Endothelial cell of umbilical vein (primary cell): ENCODE data around the gene SUV39H2. TPM values are rescaled to one million over a fixed set of nuclear protein-coding genes. Genes with fewer than 3 reads are reported as not detected.

ENCODE experiments used
- BruUV-seq: library from RNA; stranded (reverse); fragments of 400-500 nt; replicated peaks from 2 replicates; lab custom pipeline; 2021; lab: Mats Ljungman, UMichigan
- CTCF ChIA-PET: fragments of 300-600, 350-600 bp; sonication (Branson Sonifier 250); formaldehyde crosslinking; loops from one replicate; lab custom pipeline; 2021; ENCODE audit warnings: antibody characterized with exemption, inconsistent platforms; lab: Charles Lee
- POLR2A ChIA-PET: fragments of 300-600, 350-600 bp; sonication (Branson Sonifier 250); formaldehyde crosslinking; loops from one replicate; lab custom pipeline; 2021; ENCODE audit warnings: antibody characterized with exemption, inconsistent platforms; lab: Charles Lee
- DNase-seq: peaks from one replicate; pipeline ENCODE4 v3.0.0-alpha.2; 2011; ENCODE audit warnings: low read depth, low spot score
- FAIRE-seq: peaks from 2 replicates; lab custom pipeline; 2011; peaks lifted over from hg19 to GRCh38; lab: Jason Lieb, UNC
- H2AFZ ChIP-seq: 2 replicates; pipeline ENCODE4 v1.6.0; 2012; ENCODE audit warnings: low read depth, low read length, control low read depth, inconsistent platforms
- H3K27ac ChIP-seq: 2 replicates; pipeline ENCODE4 v1.5.1; 2011; ENCODE audit warnings: low read depth, mild to moderate bottlenecking, control low read depth, low read length, moderate library complexity; ENCODE audit not compliant: insufficient read depth
- H3K27me3 ChIP-seq, 2 experiments: 2 replicates each; pipeline versions ENCODE4 v1.6.0 to v1.6.1; 2011; ENCODE audit warnings: low read length in 2 of 2, mixed read lengths in 1 of 2; ENCODE audit not compliant: control insufficient read depth in 2 of 2, insufficient read depth in 2 of 2
- H3K36me3 ChIP-seq, 2 experiments: 2 replicates in 1 of 2; 3 replicates in 1 of 2; pipeline ENCODE4 v1.5.1; 2011; ENCODE audit warnings: low read length in 2 of 2, mild to moderate bottlenecking in 1 of 2, moderate library complexity in 1 of 2; ENCODE audit not compliant: control insufficient read depth in 2 of 2, insufficient read depth in 2 of 2; ENCODE audit errors: extremely low read depth in 1 of 2
- H3K4me1 ChIP-seq: 3 replicates; pipeline ENCODE4 v1.5.1; 2011; ENCODE audit warnings: mild to moderate bottlenecking, low read length; ENCODE audit not compliant: control insufficient read depth, insufficient read depth; ENCODE audit errors: extremely low read depth
- H3K4me2 ChIP-seq: 2 replicates; pipeline ENCODE4 v1.6.1; 2011; ENCODE audit warnings: low read length, control low read depth, mixed read lengths; ENCODE audit not compliant: insufficient read depth
- H3K4me3 ChIP-seq, 3 experiments: fragments of 200-600 bp in 1 of 3; sonication (generic), shearing (Covaris generic) in 1 of 3; replicated peaks in 1 of 3; 2 replicates each; pipeline ENCODE4 v1.5.1; 2011 to 2016; ENCODE audit warnings: control low read depth in 3 of 3, low read length in 3 of 3, mild to moderate bottlenecking in 2 of 3, inconsistent platforms in 1 of 3, low read depth in 1 of 3, moderate library complexity in 1 of 3; ENCODE audit not compliant: insufficient read depth in 1 of 3
- H3K79me2 ChIP-seq: 2 replicates; pipeline ENCODE4 v1.6.0; 2012; ENCODE audit warnings: low read length, inconsistent platforms; ENCODE audit not compliant: control insufficient read depth, insufficient read depth
- H3K9ac ChIP-seq: replicated peaks from 2 replicates; pipeline ENCODE3; 2011; ENCODE audit warnings: low read length, control low read depth; ENCODE audit not compliant: insufficient read depth; ENCODE audit errors: extremely low read depth
- H3K9me1 ChIP-seq: replicated peaks from 3 replicates; pipeline ENCODE4 v1.6.0; 2011; ENCODE audit warnings: mild to moderate bottlenecking, low read length; ENCODE audit not compliant: control insufficient read depth, insufficient read depth; ENCODE audit errors: extremely low read depth
- H3K9me3 ChIP-seq: replicated peaks from 2 replicates; pipeline ENCODE4 v1.5.1; 2012; ENCODE audit warnings: low read length, inconsistent platforms; ENCODE audit not compliant: control insufficient read depth, insufficient read depth
- H4K20me1 ChIP-seq: replicated peaks from 2 replicates; pipeline ENCODE3; 2011; ENCODE audit warnings: mild to moderate bottlenecking, low read length; ENCODE audit not compliant: control insufficient read depth, insufficient read depth; ENCODE audit errors: extremely low read depth
- EZH2 ChIP-seq: IDR thresholded peaks from 2 replicates; pipeline ENCODE4 v1.6.1; 2012; ENCODE audit warnings: borderline replicate concordance, low read depth, mild to moderate bottlenecking, moderate library complexity, low read length, inconsistent platforms; ENCODE audit not compliant: severe bottlenecking
- FOS ChIP-seq: IDR thresholded peaks from 2 replicates; pipeline ENCODE4 v1.6.1; 2011; ENCODE audit warnings: mild to moderate bottlenecking, low read length, moderate library complexity, borderline replicate concordance; ENCODE audit not compliant: insufficient read depth
- GATA2 ChIP-seq: IDR thresholded peaks from 2 replicates; pipeline ENCODE4 v1.7.0; 2011; ENCODE audit warnings: low read depth, mild to moderate bottlenecking, moderate library complexity, mixed read lengths, low read length; ENCODE audit not compliant: insufficient read length, insufficient read depth
- JUN ChIP-seq: IDR thresholded peaks from 2 replicates; pipeline ENCODE4 v1.6.1; 2011; ENCODE audit warnings: borderline replicate concordance, low read depth; ENCODE audit not compliant: insufficient read length, insufficient read depth
- MAX ChIP-seq: IDR thresholded peaks from 2 replicates; pipeline ENCODE4 v1.6.1; 2011; ENCODE audit not compliant: insufficient read depth, insufficient read length
- MYC ChIP-seq: IDR thresholded peaks from one replicate; pipeline ENCODE4 v1.6.1; 2011; ENCODE audit warnings: mild to moderate bottlenecking, low read depth, low read length
- POLR2A ChIP-seq: IDR thresholded peaks from 2 replicates; pipeline ENCODE4 v1.6.1; 2012; ENCODE audit warnings: low read depth, mild to moderate bottlenecking, control low read depth, low read length
- POLR2AphosphoS5 ChIP-seq: IDR thresholded peaks from 2 replicates; pipeline ENCODE4 v1.6.1; 2012; ENCODE audit warnings: low read depth, mild to moderate bottlenecking, control low read depth, low read length, moderate library complexity; ENCODE audit not compliant: insufficient read depth
- dilution Hi-C: fragments of 300-500 bp; cut with MboI; formaldehyde crosslinking; loops from one replicate; pipeline ENCODE4 v1.15.0; 2019; ENCODE audit warnings: low sequenced_read_pairs; ENCODE audit not compliant: extremely low pct_ligation_motif_present
- intact Hi-C: fragments of 100-400 bp; cut with micrococcal nuclease; formaldehyde crosslinking; loops from one replicate; pipeline ENCODE4 v1.10.0; 2022
- polyA plus RNA-seq, 4 experiments: library from polyadenylated mRNA; depleted of rRNA in 3 of 4; stranded (reverse) in 3 of 4; unstranded in 1 of 4; fragments of >200 nt; gene quantifications; 2 replicates each; pipeline versions ENCODE4 v1.2.1 to v1.2.3, GENCODE V29; 2011 to 2012; ENCODE audit warnings: missing spikeins in 1 of 4
- total RNA-seq: library from RNA; stranded (reverse); gene quantifications from 2 replicates; pipeline ENCODE4 v1.2.3, GENCODE V29; 2021
- TF ChIP-seq, protein P1 (sequence below), 2 donors: IDR thresholded peaks; 1 replicate in 1 of 2; 2 replicates in 1 of 2; pipeline ENCODE4 v1.5.1; 2011; ENCODE audit warnings: low read length in 2 of 2, mild to moderate bottlenecking in 2 of 2, moderate library complexity in 2 of 2, control low read depth in 1 of 2, inconsistent platforms in 1 of 2, low read depth in 1 of 2; ENCODE audit not compliant: insufficient read depth in 1 of 2; ENCODE audit errors: extremely low read depth in 1 of 2

SUV39H2 gene
- total and polyA plus RNA-seq, 2 donors (not counting 3 experiments of a cell fraction or from before 2014, with no cell fraction given), result 5.7 to 29.9 TPM

- BruUV-seq, result no TSS peak
- dilution Hi-C loops, result no loop called here
- no peaks in the 10 kb centered on the region for H3K9me3 ChIP-seq
- no peak for TF ChIP-seq GATA2
- TF ChIP-seq FOS, result no peak
- no peak for TF ChIP-seq POLR2AphosphoS5
- TF ChIP-seq MAX, result no peak
- TF ChIP-seq MYC, result no peak
- TF ChIP-seq, protein P1, sequence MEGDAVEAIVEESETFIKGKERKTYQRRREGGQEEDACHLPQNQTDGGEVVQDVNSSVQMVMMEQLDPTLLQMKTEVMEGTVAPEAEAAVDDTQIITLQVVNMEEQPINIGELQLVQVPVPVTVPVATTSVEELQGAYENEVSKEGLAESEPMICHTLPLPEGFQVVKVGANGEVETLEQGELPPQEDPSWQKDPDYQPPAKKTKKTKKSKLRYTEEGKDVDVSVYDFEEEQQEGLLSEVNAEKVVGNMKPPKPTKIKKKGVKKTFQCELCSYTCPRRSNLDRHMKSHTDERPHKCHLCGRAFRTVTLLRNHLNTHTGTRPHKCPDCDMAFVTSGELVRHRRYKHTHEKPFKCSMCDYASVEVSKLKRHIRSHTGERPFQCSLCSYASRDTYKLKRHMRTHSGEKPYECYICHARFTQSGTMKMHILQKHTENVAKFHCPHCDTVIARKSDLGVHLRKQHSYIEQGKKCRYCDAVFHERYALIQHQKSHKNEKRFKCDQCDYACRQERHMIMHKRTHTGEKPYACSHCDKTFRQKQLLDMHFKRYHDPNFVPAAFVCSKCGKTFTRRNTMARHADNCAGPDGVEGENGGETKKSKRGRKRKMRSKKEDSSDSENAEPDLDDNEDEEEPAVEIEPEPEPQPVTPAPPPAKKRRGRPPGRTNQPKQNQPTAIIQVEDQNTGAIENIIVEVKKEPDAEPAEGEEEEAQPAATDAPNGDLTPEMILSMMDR (IDR thresholded peaks at IDR 0.05; ENCODE audit: extremely low read depth in 1 of 2, insufficient read depth in 1 of 2, low read depth in 1 of 2, low read length in 2 of 2), result no peak
- no peak for TF ChIP-seq EZH2
- no peak for TF ChIP-seq POLR2A
- no peak for TF ChIP-seq JUN
- no peak overlapping the region for H2AFZ ChIP-seq
- H3K4me2 ChIP-seq, result no peak overlapping the region
- FAIRE-seq (no peak), DNase-seq (no peak)
- H3K36me3 ChIP-seq, result peaks cover 0 to 4% of the 10 kb centered on the region in 2 experiments
- CTCF ChIA-PET, result interaction anchor here (1.0 to 1.5 kb wide), 2 partner anchors 11 to 360 kb away, joined by 3 read pairs; no protein-coding TSS in a partner anchor
- H4K20me1 ChIP-seq, result no peaks in the 10 kb centered on the region
- no peak overlapping the region for H3K27ac ChIP-seq
- H3K9me1 ChIP-seq, result no peaks in the 10 kb centered on the region
- no peaks in the 10 kb centered on the region for H3K4me1 ChIP-seq
- H3K9ac ChIP-seq, result no peak overlapping the region
- H3K4me3 ChIP-seq, result no peak overlapping the region
- no peaks in the 10 kb centered on the region for H3K27me3 ChIP-seq
- no peaks in the 10 kb centered on the region for H3K79me2 ChIP-seq
- intact Hi-C loops, result no loop called here
- POLR2A ChIA-PET, result no interaction called here
Measured at GRCh38 chr10:14859043-14859442, 19.6 kb upstream of the SUV39H2 start.
